Skeletal muscle satellite cell (primary cell): ENCODE data around the gene POU5F1.
"Not testable (repeated sequence)": the region's sequence is repeated elsewhere in the genome, so short reads cannot be mapped to it uniquely, and the experiment has no call there.

Source experiments
- H3K27me3 ChIP-seq: 2 replicates; pipeline ENCODE4 v1.7.0; 2013; ENCODE audit warnings: low read length; ENCODE audit not compliant: control insufficient read depth, insufficient read depth
- H3K36me3 ChIP-seq: 2 replicates; pipeline ENCODE4 v1.7.0; 2013; ENCODE audit warnings: mild to moderate bottlenecking, control low read depth, low read length; ENCODE audit not compliant: insufficient read depth
- H3K4me1 ChIP-seq: 2 replicates; pipeline ENCODE4 v1.7.0; 2013; ENCODE audit warnings: low read length; ENCODE audit not compliant: control insufficient read depth, insufficient read depth
- H3K4me2 ChIP-seq: 2 replicates; pipeline ENCODE4 v1.7.0; 2013; ENCODE audit warnings: mild to moderate bottlenecking, low read length
- H3K4me3 ChIP-seq: 2 replicates; pipeline ENCODE4 v1.7.0; 2013; ENCODE audit warnings: low read length
- H3K9ac ChIP-seq: 2 replicates; pipeline ENCODE4 v1.7.0; 2013; ENCODE audit warnings: mild to moderate bottlenecking, low read depth, low read length, moderate library complexity
- H3K9me3 ChIP-seq: replicated peaks from 2 replicates; pipeline ENCODE4 v1.7.0; 2013; ENCODE audit warnings: mild to moderate bottlenecking, control low read depth, low read length

The POU5F1 gene

DNA sequence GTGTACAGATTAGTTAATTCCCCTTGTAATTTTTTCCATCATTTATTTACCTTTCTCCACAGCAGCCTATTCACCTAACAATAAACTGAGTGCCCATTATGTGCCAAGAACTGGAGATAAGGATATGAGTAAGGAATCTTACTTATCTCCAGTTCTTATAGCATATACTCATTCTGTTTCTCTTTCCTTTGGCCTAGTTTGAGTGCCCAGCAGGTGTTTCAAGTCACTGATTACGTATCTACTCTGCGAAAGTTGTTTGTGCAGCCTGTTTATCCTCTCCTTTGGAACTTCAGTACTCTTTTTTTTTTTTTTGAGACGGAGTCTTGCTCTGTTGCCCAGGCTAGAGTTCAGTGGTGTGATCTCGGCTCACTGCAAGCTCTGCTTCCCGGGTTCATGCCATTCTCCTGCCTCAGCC is 17.3 kb upstream of the POU5F1 start:
- H3K36me3 ChIP-seq, result no peaks in the 10 kb centered on the region
- H3K9me3 ChIP-seq, result no peaks in the 10 kb centered on the region
- H3K9ac ChIP-seq, result no peak overlapping the region
- H3K4me3 ChIP-seq, result no peak overlapping the region
- no peak overlapping the region for H3K4me2 ChIP-seq
- H3K4me1 ChIP-seq, result peaks cover 13% of the 10 kb centered on the region
- no peaks in the 10 kb centered on the region for H3K27me3 ChIP-seq

DNA sequence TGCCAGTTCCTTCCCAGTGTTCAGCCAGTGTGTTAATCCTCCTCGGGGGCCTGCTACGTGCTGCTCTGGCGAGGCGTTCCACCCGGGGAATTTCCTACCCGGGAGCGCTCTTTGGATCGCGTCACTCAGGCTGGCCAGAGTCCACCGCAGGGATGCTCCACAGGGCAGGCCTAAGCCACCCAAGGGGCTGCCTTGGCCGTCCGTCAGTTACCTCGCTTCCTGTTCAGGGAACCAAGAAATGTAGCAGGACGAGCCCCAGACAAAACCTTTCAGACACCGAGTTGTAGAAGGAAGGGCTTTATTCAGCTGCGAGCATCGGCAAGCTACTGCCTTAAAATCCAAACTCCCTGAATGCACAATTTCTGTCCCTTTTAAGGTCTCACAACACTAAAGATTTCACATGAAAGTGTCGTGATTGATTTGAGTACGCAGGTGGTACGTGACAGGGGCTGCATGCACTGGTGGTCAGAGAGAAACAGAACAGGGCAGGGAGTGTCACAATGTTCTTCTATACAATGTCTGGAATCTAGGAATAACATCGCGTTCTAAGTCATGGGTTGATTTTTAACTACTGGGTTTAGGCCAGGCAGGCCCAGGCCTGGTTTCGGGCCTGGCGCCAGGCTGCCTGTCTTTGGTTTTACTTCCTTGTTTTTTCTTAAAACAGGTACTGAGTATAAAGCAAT is 15.7 kb upstream of the POU5F1 start:
- Histone ChIP-seq H3K9me3 (no peaks in the 10 kb centered on the region), H3K4me3 (peak overlapping the region; percentile 61), H3K4me1 (peaks cover 13% of the 10 kb centered on the region), H3K27me3 (no peaks in the 10 kb centered on the region), H3K36me3 (no peaks in the 10 kb centered on the region), H3K4me2 (peak overlapping the region; percentile 78), H3K9ac (peak overlapping the region; percentile 81)

DNA sequence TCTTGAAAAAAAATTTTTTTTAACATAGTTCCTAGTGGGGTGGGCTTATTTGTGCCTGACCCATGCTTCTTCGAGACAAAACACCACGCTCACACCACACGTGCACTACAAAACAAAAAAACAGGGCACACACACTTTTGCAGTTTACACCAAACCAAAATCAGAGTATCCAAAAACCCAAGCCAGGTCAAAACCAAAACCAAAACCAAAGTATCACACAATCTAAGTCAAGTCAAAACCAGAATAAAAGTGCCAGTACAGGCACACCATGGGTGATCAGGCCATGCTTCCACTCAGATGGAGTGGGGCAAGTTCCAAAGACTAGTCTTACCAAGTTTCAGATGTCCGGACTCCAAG is 15.2 kb upstream of the POU5F1 start:
- H3K36me3 ChIP-seq, H3K27me3 ChIP-seq, H3K9me3 ChIP-seq: not testable (repeated sequence)
- peaks cover 13% of the 10 kb centered on the region for H3K4me1 ChIP-seq
- peak overlapping the region; percentile 81 for H3K9ac ChIP-seq
- H3K4me3 ChIP-seq, result peak overlapping the region; percentile 61
- peak overlapping the region; percentile 78 for H3K4me2 ChIP-seq

DNA sequence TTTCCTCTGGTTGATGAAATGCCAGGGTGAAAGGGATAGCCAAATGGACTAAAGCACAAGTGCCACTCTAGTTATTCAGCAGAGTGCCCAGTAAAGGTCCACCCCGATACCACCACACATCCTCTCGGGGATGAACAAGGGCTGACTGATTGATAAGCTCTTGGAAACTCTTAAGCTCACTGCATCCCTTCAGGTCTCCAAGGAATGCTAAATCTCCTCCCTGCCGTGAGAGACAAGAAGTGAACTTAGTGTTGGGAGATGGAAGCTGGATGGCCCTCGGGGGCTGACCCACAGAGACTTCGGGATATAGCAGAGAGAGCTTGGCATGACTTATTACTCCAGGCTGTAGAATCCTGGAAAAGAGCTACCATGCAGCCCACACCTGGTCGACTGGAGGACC is 13.4 kb upstream of the POU5F1 start:
- H3K36me3 ChIP-seq, H3K27me3 ChIP-seq, H3K4me3 ChIP-seq, H3K9ac ChIP-seq, H3K4me2 ChIP-seq, H3K9me3 ChIP-seq: not testable (repeated sequence)
- peaks cover 16% of the 10 kb centered on the region for H3K4me1 ChIP-seq

DNA sequence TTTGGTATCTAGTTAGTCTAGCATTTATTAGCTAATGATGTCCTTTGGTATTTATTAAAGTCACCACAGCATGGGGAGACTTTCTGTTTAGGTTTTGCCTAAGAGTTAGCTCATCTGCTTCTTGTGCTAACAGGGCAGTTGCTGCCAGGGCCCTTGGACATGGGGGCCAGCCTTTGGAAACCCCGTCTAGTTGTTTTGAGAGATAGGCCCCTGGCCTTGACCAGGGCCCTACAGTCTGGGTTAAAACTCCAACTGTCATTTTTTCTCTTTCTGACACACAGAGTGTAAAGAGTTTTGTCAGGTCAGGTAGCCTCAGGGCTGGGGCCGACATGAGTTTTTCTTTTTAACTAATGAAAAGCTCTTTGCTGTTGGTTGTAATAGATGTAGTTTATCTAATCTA is 12.8 kb upstream of the POU5F1 start:
- H3K9me3 ChIP-seq, H3K27me3 ChIP-seq, H3K4me2 ChIP-seq, H3K4me3 ChIP-seq, H3K36me3 ChIP-seq, H3K9ac ChIP-seq: not testable (repeated sequence)
- H3K4me1 ChIP-seq, result peaks cover 21% of the 10 kb centered on the region

GRCh38 chr6:31180500-31180899 is 10.0 kb upstream of the POU5F1 start:
- H3K4me3 ChIP-seq, result peak overlapping the region; percentile 30
- no peak overlapping the region for H3K9ac ChIP-seq
- H3K4me1 ChIP-seq, result peaks cover 19% of the 10 kb centered on the region
- no peaks in the 10 kb centered on the region for H3K27me3 ChIP-seq
- H3K9me3 ChIP-seq, result no peaks in the 10 kb centered on the region
- no peaks in the 10 kb centered on the region for H3K36me3 ChIP-seq
- no peak overlapping the region for H3K4me2 ChIP-seq

DNA sequence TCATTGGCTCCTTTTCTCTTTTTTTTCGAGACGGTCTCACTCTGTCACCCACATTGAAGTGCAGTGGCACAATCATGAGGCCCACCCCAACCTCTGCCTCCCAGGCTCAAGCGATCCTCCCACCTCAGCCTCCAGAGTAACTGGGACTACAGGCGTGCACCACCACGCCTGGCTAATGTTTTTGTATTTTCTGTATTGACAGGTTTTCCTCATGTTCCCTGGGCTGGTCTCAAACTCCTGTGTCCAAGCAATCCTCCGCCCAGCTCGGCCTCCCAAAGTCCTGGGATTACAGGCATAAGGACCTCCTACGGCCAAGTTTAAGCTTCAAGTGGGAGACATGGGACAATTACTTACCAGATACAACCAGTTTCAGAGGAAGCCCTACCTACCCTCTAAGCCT is 9.4 kb upstream of the POU5F1 start:
- no peaks in the 10 kb centered on the region for H3K27me3 ChIP-seq
- H3K4me2 ChIP-seq, result no peak overlapping the region
- no peaks in the 10 kb centered on the region for H3K9me3 ChIP-seq
- H3K4me1 ChIP-seq, result peaks cover 25% of the 10 kb centered on the region
- H3K9ac ChIP-seq, result no peak overlapping the region
- H3K4me3 ChIP-seq, result no peak overlapping the region
- H3K36me3 ChIP-seq, result no peaks in the 10 kb centered on the region

DNA sequence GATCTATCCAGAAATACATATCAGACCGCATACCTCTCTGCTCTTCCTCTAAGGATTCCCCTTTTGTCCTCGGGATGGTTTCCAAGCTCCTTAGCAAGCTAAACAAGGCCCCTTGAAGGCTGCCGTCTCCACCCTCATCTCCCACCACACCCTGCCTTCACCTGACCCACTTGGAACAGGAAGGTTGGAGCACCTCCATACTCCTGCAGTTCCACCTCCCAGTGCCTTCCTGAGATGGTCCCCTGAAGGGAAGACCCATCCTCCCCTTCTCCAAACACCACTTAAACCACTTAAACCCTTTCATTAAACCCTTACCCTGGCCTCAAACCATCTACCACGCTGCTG is 8.5 kb upstream of the POU5F1 start:
- Histone ChIP-seq H3K4me1 (peaks cover 26% of the 10 kb centered on the region), H3K4me2 (no peak overlapping the region), H3K27me3 (no peaks in the 10 kb centered on the region), H3K4me3 (no peak overlapping the region), H3K36me3 (no peaks in the 10 kb centered on the region), H3K9me3 (no peaks in the 10 kb centered on the region), H3K9ac (no peak overlapping the region)

DNA sequence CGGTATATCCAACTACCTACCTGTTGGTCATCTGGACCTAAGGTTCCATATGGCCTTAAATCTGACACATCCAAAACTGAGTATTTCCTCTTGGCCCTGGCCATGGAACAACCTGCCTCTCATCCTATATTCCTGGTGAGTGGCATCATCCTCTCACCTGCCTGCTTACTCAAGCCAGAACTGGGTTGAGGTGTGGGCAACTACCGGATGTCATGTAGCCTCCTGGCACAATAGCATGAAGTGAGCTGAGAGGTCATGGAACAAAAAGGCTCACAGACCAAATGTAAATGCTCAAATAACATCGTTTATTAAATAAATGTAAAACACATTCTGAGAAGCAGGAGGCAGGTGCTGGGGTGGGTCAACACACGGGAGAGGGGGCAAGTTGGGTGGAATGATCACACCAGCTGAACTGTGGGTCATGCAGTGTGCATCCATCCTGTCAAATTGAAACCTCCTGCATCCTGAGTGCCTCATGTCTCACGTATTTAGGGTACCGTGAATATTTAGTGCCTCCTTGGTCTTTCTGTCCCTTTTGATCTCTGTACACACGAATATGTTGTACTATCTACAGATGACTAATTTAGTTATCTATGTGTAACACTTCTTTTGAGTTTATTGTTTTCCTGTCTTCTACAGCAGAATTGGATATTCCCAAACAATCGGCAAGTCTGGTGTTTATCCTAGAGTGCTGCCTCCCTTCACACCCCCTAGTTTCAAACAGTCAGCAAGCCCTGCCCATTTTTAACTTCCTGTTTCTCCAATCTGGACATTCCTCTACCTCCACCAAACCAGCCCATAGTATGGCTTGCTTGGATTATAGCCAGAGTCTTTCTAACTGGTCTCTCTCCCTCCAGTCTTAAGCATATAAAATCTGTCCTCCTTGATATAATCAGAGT is 7.9 kb upstream of the POU5F1 start:
- Histone ChIP-seq H3K9ac (no peak overlapping the region), H3K36me3 (no peaks in the 10 kb centered on the region), H3K9me3 (no peaks in the 10 kb centered on the region), H3K4me3 (no peak overlapping the region), H3K4me2 (no peak overlapping the region), H3K27me3 (no peaks in the 10 kb centered on the region), H3K4me1 (peaks cover 28% of the 10 kb centered on the region)

DNA sequence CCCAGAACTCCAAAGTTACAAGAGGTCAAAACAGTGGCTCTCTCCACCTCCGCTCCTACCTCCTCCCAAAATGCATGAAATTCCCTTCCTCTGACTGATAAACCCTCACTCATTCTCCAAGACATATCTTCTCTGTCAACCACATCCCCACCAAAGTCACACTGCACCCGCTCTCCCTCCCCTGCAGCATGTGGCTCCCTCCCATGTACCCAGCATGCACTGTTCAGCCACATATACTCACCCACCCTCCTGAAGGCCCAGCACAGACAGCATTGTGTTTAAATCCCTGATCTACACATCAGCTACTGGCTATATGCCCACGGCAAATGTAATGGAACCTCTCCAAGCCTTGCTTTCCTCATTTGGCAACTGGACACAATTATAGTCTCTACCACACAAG is 5.5 kb upstream of the POU5F1 start:
- Histone ChIP-seq H3K9me3 (no peaks in the 10 kb centered on the region), H3K27me3 (no peaks in the 10 kb centered on the region), H3K4me1 (peaks cover 29% of the 10 kb centered on the region), H3K4me2 (peak overlapping the region; percentile 14), H3K36me3 (no peaks in the 10 kb centered on the region), H3K9ac (peak overlapping the region; percentile 20), H3K4me3 (no peak overlapping the region)

DNA sequence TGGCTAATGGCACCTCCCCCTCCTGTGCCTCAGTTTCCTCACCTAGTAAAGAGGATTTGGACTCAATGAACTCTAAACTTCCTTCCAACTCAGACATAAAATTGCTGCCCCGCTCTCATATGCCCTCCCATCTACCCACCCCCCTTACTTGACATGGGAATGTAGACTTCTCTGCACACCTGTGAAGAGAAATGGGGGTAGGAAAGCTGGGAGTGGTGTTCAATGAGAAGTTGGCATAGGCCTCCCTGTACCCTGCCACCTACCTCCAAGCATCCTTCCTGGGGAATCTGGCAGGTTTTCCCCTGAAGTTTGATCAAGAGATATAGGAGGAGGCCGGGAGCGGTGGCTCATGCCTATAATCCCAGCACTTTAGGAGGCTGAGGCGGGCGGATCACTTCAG is 3.9 kb upstream of the POU5F1 start:
- no peaks in the 10 kb centered on the region for H3K27me3 ChIP-seq
- H3K9ac ChIP-seq, result no peak overlapping the region
- H3K4me1 ChIP-seq, result peaks cover 29% of the 10 kb centered on the region
- H3K9me3 ChIP-seq, result no peaks in the 10 kb centered on the region
- no peak overlapping the region for H3K4me2 ChIP-seq
- H3K4me3 ChIP-seq, result no peak overlapping the region
- no peaks in the 10 kb centered on the region for H3K36me3 ChIP-seq

DNA sequence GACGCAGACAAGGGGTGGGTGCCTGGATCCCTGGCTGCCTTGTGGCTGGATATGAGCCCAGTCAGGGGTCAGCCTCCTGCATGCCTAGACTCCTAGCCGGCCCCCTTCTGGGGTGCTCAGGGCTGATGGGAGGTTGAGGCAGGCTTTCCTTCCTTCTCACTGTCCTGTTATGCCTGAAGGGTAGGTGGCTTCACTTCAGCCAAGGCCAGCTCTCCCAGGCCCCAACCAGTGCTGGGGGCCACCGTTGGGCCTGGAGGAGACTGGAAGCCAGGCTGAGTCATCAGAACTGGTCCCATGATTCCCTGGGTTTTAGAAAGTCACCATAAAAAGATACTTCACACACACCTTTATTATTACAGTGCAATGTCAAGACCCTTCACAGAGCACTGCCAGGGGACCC is 2.9 kb upstream of the POU5F1 start:
- Histone ChIP-seq H3K4me1 (peaks cover 21% of the 10 kb centered on the region), H3K4me3 (no peak overlapping the region)

More for the DNA sequence above, 2.9 kb upstream of the POU5F1 start:
- no peak overlapping the region for H3K4me2 ChIP-seq
- no peak overlapping the region for H3K9ac ChIP-seq
- no peaks in the 10 kb centered on the region for H3K27me3 ChIP-seq
- H3K36me3 ChIP-seq, result no peaks in the 10 kb centered on the region
- no peaks in the 10 kb centered on the region for H3K9me3 ChIP-seq
